Measurements from ENCODE around the gene PLCL2. TPM values are rescaled to one million over a fixed set of nuclear protein-coding genes. Genes with fewer than 3 reads are reported as not detected.

Gene PLCL2
- total and polyA plus RNA-seq, 8 donors: 1.8 to 12.1 (median 7.4) TPM

DNA sequence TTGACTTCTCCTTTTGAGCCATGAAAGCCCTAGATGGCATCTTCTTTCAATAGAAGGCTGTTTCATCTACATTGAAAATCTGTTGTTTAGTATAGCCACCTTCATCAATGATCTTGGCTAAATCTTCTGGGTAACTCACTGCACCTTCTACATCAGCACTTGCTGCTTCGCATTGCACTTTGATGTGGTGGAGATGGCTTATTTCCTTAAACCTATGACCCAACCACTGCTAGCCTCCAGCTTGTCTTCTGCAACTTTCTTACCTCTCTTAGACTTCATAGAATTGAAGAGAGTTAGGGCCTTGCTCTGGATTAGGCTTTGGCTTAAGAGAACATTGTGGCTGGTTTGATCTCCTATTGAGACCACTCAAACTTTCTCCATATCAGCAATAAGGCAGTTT, 189.8 kb downstream of the PLCL2 start:
- TF ChIP-seq, protein P1, sequence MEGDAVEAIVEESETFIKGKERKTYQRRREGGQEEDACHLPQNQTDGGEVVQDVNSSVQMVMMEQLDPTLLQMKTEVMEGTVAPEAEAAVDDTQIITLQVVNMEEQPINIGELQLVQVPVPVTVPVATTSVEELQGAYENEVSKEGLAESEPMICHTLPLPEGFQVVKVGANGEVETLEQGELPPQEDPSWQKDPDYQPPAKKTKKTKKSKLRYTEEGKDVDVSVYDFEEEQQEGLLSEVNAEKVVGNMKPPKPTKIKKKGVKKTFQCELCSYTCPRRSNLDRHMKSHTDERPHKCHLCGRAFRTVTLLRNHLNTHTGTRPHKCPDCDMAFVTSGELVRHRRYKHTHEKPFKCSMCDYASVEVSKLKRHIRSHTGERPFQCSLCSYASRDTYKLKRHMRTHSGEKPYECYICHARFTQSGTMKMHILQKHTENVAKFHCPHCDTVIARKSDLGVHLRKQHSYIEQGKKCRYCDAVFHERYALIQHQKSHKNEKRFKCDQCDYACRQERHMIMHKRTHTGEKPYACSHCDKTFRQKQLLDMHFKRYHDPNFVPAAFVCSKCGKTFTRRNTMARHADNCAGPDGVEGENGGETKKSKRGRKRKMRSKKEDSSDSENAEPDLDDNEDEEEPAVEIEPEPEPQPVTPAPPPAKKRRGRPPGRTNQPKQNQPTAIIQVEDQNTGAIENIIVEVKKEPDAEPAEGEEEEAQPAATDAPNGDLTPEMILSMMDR (IDR thresholded peaks at IDR 0.05): no peak
- intact Hi-C loops (cut with DNase I): no loop called here
- Histone ChIP-seq H3K4me3 (no peak overlapping the region), H3K9me3 (no peaks in the 10 kb centered on the region), H3K36me3 (no peaks in the 10 kb centered on the region), H3K27ac (no peak overlapping the region), H3K27me3 (no peaks in the 10 kb centered on the region), H3K4me1 (no peaks in the 10 kb centered on the region)
- ATAC-seq (no peak), FAIRE-seq (no peak), DNase-seq (no peak)
- 94 to 100% methylated on average over 1 of the region's 1 CpG for WGBS, 2 donors

DNA sequence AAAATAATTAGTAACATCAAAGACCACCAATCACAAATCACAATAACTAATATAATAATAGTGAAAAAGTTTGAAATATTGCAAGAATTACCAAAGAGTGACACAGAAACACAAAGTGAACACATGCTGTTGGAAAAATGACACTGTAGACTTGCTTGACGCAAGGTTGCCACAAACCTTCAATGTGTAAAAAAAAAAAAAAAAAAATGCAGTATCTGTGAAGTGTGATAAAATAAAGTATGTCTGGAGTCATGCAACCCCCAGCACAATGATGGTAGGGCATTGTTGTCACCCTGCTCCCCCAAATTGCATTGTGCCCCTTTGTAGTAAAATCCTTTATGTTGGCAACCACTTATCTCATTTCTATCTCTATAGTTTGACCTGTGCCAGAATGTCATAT, 190.6 kb downstream of the PLCL2 start:
- TF ChIP-seq, protein P1 (IDR thresholded peaks at IDR 0.05): no peak

DNA sequence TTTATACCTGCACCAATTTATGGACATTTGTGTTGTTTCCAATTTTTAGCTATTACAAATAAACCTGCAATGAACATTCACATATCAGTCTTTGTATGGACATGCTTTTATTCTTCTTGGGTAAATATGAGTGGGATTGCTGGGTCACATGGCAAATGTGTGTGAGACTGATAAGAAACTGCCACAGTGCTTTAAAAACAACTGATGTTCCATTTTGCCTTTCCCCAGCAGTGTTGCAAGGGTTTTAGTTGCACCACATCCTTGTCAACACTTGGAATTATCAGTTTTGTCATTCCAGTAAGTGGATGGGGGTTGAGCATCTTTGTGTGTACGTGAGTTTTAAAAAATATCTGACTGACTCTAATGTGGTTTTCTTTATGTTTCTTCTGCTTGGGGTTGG, 191.2 kb downstream of the PLCL2 start:
- H3K27ac ChIP-seq: no peak overlapping the region
- intact Hi-C loops (cut with DNase I): no loop called here
- ATAC-seq: no peak
- TF ChIP-seq, protein P1 (IDR thresholded peaks at IDR 0.05): no peak
- DNase-seq: no peak
- H3K4me1 ChIP-seq: no peaks in the 10 kb centered on the region
- H3K4me3 ChIP-seq: no peak overlapping the region
- H3K36me3 ChIP-seq: no peaks in the 10 kb centered on the region
- no peaks in the 10 kb centered on the region for H3K9me3 ChIP-seq
- H3K27me3 ChIP-seq: no peaks in the 10 kb centered on the region
- no peak for FAIRE-seq
- WGBS, 2 donors: 96 to 100% methylated on average over 1 of the region's 1 CpG

More for the DNA sequence above, 190.6 kb downstream of the PLCL2 start:
- FAIRE-seq: no peak
- WGBS, 2 donors: 96 to 100% methylated on average over 1 of the region's 1 CpG
- Histone ChIP-seq H3K36me3 (no peaks in the 10 kb centered on the region), H3K9me3 (no peaks in the 10 kb centered on the region), H3K4me3 (no peak overlapping the region), H3K27ac (no peak overlapping the region), H3K27me3 (no peaks in the 10 kb centered on the region), H3K4me1 (no peaks in the 10 kb centered on the region)
- intact Hi-C loops (cut with DNase I): no loop called here
- no peak for ATAC-seq
- no peak for DNase-seq

DNA sequence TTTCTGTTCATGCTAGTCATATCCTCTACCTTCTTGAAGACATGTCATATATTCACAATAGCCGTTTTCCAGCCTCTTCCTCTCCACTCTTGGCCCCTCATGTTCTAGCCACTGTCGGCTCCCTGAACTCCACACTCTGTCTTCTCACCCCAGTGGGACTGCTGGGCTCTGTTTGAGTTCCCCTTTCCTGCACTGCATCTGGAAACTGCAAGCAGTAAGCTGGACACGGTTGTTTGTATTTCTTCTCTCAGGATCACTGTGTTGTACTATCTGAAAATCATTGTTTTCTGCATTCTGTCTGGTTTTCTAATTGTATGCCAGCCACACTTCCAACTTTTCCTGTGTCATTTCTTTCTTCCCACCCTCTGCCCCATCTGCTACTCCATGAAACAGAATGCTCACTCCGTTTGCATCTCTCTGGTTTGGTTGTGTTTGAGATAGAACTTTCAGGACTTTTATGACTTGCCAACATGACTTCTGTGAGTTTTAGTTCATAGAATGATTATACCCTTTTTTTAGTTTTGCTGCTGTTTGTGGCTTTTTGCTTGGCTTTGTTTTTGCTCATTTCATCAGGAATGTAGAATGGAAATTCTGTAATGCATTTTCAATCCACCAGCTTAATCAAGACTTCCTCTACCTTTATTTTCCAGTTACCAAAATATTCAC, 192.3 kb downstream of the PLCL2 start:
- intact Hi-C loops (cut with DNase I): no loop called here
- WGBS, 2 donors: 68 to 71% methylated on average over 4 of the region's 4 CpGs
- no peak for DNase-seq
- H3K4me3 ChIP-seq: no peak overlapping the region
- no peaks in the 10 kb centered on the region for H3K4me1 ChIP-seq
- TF ChIP-seq, protein P1 (IDR thresholded peaks at IDR 0.05): no peak
- no peaks in the 10 kb centered on the region for H3K27me3 ChIP-seq
- no peak for ATAC-seq
- no peaks in the 10 kb centered on the region for H3K9me3 ChIP-seq
- no peaks in the 10 kb centered on the region for H3K36me3 ChIP-seq
- H3K27ac ChIP-seq: no peak overlapping the region
- FAIRE-seq: no peak

- Histone ChIP-seq H3K27ac (no peak overlapping the region), H3K9me3 (no peaks in the 10 kb centered on the region), H3K4me1 (no peaks in the 10 kb centered on the region), H3K4me3 (no peak overlapping the region), H3K36me3 (no peaks in the 10 kb centered on the region), H3K27me3 (no peaks in the 10 kb centered on the region)
- FAIRE-seq (no peak), DNase-seq (no peak), ATAC-seq (no peak)
- intact Hi-C loops (cut with DNase I): no loop called here
- 85% methylated on average over 5 of the region's 5 CpGs for WGBS, 2 donors
- TF ChIP-seq, protein P1 (IDR thresholded peaks at IDR 0.05): no peak
These were observed 192.9 kb downstream of the PLCL2 start for GRCh38 chr3:17077606-17078005.
